ENCODE measurements around the gene OR8B3.

The OR8B3 gene

DNA sequence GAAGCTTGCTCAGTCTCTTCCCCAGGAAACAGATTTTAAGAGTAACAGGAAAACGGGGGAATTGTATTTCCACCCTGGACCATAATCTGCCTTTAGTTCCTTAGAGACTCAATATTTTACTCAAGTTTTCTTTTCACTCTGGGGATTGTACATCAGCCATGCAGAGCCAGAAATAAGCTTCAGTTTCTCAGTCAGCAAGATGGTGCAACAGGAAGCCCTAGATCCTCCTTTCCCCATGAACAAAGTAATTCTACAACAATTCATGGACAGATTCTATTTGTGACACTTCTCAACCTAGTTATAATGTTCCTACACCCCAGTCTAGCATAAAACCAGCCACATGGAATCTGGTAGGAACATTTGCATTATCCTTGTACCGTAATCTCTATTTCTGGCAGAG is 39.3 kb downstream of the OR8B3 start:
- no peak for DNase-seq (ENCODE audit: low read depth)

DNA sequence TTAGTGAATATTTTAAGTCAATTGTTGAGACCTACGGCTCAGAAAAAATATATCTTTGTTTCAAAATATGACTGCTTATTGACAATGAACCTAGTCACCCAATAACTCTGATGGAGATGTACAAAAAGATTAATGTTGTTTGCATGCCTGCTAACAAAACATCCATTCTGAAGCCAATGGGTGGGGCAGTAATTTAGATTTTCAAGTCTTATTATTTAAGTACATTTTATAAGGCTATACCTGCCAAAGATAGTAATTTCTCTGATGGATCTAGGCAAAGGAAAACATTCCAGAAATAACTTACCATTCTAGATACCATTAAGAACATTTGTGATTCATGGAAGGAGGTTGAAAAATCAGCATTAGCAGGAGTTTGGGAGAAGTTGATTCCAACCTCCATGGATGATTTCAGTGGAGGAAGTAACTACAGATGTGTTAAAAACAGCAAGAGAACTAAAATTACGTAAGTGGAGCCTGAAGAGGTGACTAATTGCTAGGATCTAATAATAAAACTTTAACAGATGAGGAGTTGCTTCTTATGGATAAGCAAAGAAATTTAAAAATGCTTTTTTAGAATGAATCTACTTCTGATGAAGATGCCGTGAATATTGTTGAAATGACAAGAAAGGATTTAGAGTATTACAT is 52.4 kb downstream of the OR8B3 start:
- DNase-seq (ENCODE audit: low read depth), result no peak
